Mucosa of stomach (tissue), 1 donor: ENCODE results near the gene ZNF584.

Source experiments
- H3K27me3 ChIP-seq: one replicate; pipeline ENCODE4 v1.7.0; 2013; ENCODE audit warnings: mild to moderate bottlenecking, low read length; ENCODE audit not compliant: control insufficient read depth, insufficient read depth
- H3K36me3 ChIP-seq: one replicate; pipeline ENCODE4 v1.7.0; 2013; ENCODE audit warnings: low read length; ENCODE audit not compliant: control insufficient read depth, insufficient read depth
- H3K4me1 ChIP-seq: one replicate; pipeline ENCODE4 v1.7.0; 2013; ENCODE audit warnings: mild to moderate bottlenecking, low read length; ENCODE audit not compliant: control insufficient read depth, insufficient read depth
- H3K4me3 ChIP-seq: one replicate; pipeline ENCODE4 v1.7.0; 2013; ENCODE audit warnings: low read length
- H3K9ac ChIP-seq: one replicate; pipeline ENCODE4 v1.7.0; 2013; ENCODE audit warnings: mild to moderate bottlenecking, low read length, moderate library complexity
- H3K9me3 ChIP-seq: one replicate; pipeline ENCODE4 v1.7.0; 2013; ENCODE audit warnings: mild to moderate bottlenecking, low read length, moderate library complexity; ENCODE audit not compliant: control insufficient read depth
- donor health status: Pancreatic carcinoma.

Gene ZNF584

GRCh38 chr19:58466089-58466759 lies 57.8 kb downstream of the ZNF584 start:
- Histone ChIP-seq H3K36me3 (no peaks in the 10 kb centered on the region), H3K4me3 (peak overlapping the region; percentile 74), H3K9ac (peak overlapping the region; percentile 84)

DNA sequence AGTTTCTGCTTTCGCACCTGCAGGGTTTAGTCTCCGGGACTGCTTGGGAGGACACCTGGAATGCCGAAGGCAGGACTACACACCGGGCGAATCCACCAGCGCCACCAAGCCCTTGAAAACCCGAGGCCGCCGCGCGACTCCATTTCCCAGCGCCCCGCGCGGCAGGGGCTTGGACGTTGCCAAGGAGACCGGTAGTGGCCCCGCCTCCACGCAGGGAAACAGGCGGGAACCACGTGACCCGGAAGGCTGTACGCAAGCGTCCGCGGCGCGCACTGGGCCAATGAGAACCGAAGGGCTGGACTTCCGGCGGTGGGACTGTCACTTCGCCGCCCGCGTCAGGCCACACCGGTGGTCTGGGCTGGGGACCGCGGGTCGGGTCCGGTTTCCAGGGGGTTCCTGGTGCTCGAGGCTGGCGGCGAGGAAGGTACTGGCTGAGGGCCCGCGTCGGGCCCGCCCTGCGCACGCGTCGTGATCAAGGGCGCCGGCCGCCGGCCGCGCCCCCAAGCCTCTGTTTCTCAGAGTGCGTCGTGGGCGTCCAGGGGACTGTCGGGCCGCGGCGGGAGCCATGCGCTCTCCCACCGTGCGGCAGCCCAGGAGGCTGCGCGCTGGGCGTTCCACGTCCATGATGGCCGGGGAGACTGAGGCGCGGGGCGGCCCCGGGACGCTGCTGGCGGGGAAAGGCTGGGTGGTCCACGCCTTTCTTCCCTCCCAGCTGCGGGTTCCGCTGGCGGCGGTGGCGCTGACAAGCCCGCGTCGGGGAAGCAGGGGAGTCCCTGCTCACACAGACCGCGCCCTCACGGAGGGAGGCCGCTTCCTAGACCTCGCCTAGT lies 58.5 kb downstream of the ZNF584 start, which contains the start of gene ZNF324:
Gene ZNF324 (plus strand): TSS at position 321 of the 830 bp plus-strand sequence. CDS start 2,106 bp downstream, outside the sequence.
- no peaks in the 10 kb centered on the region for H3K36me3 ChIP-seq
- peak within 1 kb of the TSS; percentile 74 for H3K4me3 ChIP-seq
- H3K4me1 ChIP-seq: peaks cover 12% of the 10 kb centered on the region
- H3K9me3 ChIP-seq: no peaks in the 10 kb centered on the region
- peak within 1 kb of the TSS; percentile 84 for H3K9ac ChIP-seq
- no peaks in the 10 kb centered on the region for H3K27me3 ChIP-seq

More at GRCh38 chr19:58466089-58466759, 57.8 kb downstream of the ZNF584 start:
- peaks cover 12% of the 10 kb centered on the region for H3K4me1 ChIP-seq
- H3K27me3 ChIP-seq: no peaks in the 10 kb centered on the region
- H3K9me3 ChIP-seq: no peaks in the 10 kb centered on the region
